HepG2 (cell line): ENCODE data around the gene LRRC3C. TPM values are rescaled to one million over a fixed set of nuclear protein-coding genes. Genes with fewer than 3 reads are reported as not detected.
A peak's percentile ranks its signal among the peaks of the same experiment; 100 is the strongest.

ENCODE experiments used
- ETV5 ChIP-seq: IDR thresholded peaks from 2 replicates; pipeline ENCODE4 v1.6.1; 2018; ENCODE audit warnings: missing biosample characterization, missing genetic modification reagents, inconsistent platforms, borderline replicate concordance
- FOSL1 ChIP-seq: sonication (generic); formaldehyde crosslinking; IDR thresholded peaks from 2 replicates; pipeline ENCODE4 v1.9.0; 2021; ENCODE audit warnings: missing genetic modification reagents, borderline replicate concordance
- FOXK1 ChIP-seq: sonication (generic); formaldehyde crosslinking; IDR thresholded peaks from 2 replicates; pipeline ENCODE4 v1.4.0; 2020; ENCODE audit warnings: low read depth, missing genetic modification reagents, borderline replicate concordance
- HIVEP1 ChIP-seq: sonication (generic); formaldehyde crosslinking; IDR thresholded peaks from 2 replicates; pipeline ENCODE4 v1.4.0; 2020; ENCODE audit warnings: mild to moderate bottlenecking, missing genetic modification reagents
- MIER2 ChIP-seq: IDR thresholded peaks from 2 replicates; pipeline ENCODE4 v1.6.1; 2016; ENCODE audit warnings: missing biosample characterization, missing genetic modification reagents
- NFKBIZ ChIP-seq: IDR thresholded peaks from 2 replicates; pipeline ENCODE4 v1.6.1; 2018; ENCODE audit warnings: missing genetic modification reagents, missing compliant biosample characterization
- POLR2AphosphoS5 ChIP-seq: IDR thresholded peaks from 2 replicates; pipeline ENCODE4 v1.6.1; 2012; ENCODE audit warnings: low read depth, low read length
- RXRB ChIP-seq: IDR thresholded peaks from 2 replicates; pipeline ENCODE4 v1.6.1; 2016; ENCODE audit warnings: borderline replicate concordance, missing genetic modification reagents, missing compliant biosample characterization
- ZFP37 ChIP-seq: sonication (generic); formaldehyde crosslinking; IDR thresholded peaks from 2 replicates; pipeline ENCODE4 v1.4.0; 2020; ENCODE audit warnings: missing genetic modification reagents, borderline replicate concordance
- ZKSCAN8 ChIP-seq: IDR thresholded peaks from 2 replicates; pipeline ENCODE4 v1.6.1; 2016; ENCODE audit warnings: borderline replicate concordance, missing genetic modification reagents, missing compliant biosample characterization
- ZNF235 ChIP-seq: sonication (generic); formaldehyde crosslinking; IDR thresholded peaks from 2 replicates; pipeline ENCODE4 v1.8.1; 2023; ENCODE audit warnings: mild to moderate bottlenecking, missing genetic modification reagents, borderline replicate concordance
- ZNF841 ChIP-seq: sonication (generic); formaldehyde crosslinking; IDR thresholded peaks from 2 replicates; pipeline ENCODE4 v1.8.1; 2023; ENCODE audit warnings: missing genetic modification reagents, borderline replicate concordance
- polyA plus RNA-seq, 8 experiments: library from polyadenylated mRNA; depleted of rRNA in 3 of 8; stranded (reverse) in 7 of 8; unstranded in 1 of 8; fragments of >200 nt; fragmentation: Illumina TruSeq in 4 of 8; extraction: Trizol in 4 of 8; gene quantifications; 2 replicates each; pipeline versions ENCODE4 v1.2.1 to v1.2.3, GENCODE V29; 2011 to 2016; ENCODE audit warnings: low read depth in 4 of 8, missing spikeins in 1 of 8, mixed read lengths in 1 of 8; ENCODE audit not compliant: insufficient read depth in 1 of 8
- total RNA-seq, 5 experiments: library from RNA; depleted of rRNA; stranded (reverse); fragments of >200 nt; fragmentation: Illumina TruSeq; extraction: Trizol; gene quantifications; 2 replicates each; pipeline ENCODE4 v1.2.3, GENCODE V29; 2016; ENCODE audit warnings: low read depth in 1 of 5
- TF ChIP-seq, protein P1 (sequence below): sonication (generic); formaldehyde crosslinking; IDR thresholded peaks from 2 replicates; pipeline ENCODE4 v1.4.0; 2020; ENCODE audit warnings: missing genetic modification reagents
- TF ChIP-seq, protein P2 (sequence below), 2 experiments: sonication (generic) in 1 of 2; formaldehyde crosslinking in 1 of 2; IDR thresholded peaks; 2 replicates each; pipeline versions ENCODE4 v1.6.1 to v1.9.0; 2014 to 2022; ENCODE audit warnings: antibody characterized with exemption in 1 of 2, borderline replicate concordance in 1 of 2, inconsistent platforms in 1 of 2, low read depth in 1 of 2, missing genetic modification reagents in 1 of 2
- TF ChIP-seq, protein P3 (sequence below): sonication (generic); formaldehyde crosslinking; IDR thresholded peaks from 2 replicates; pipeline ENCODE4 v1.5.1; 2020; ENCODE audit warnings: missing genetic modification reagents, mild to moderate bottlenecking, borderline replicate concordance

The LRRC3C gene
- total and polyA plus RNA-seq, 2 of the 13 experiments (the other 11 are each of a cell fraction or from before 2014, with no cell fraction given), result 0.17 TPM; not detected in 1

DNA sequence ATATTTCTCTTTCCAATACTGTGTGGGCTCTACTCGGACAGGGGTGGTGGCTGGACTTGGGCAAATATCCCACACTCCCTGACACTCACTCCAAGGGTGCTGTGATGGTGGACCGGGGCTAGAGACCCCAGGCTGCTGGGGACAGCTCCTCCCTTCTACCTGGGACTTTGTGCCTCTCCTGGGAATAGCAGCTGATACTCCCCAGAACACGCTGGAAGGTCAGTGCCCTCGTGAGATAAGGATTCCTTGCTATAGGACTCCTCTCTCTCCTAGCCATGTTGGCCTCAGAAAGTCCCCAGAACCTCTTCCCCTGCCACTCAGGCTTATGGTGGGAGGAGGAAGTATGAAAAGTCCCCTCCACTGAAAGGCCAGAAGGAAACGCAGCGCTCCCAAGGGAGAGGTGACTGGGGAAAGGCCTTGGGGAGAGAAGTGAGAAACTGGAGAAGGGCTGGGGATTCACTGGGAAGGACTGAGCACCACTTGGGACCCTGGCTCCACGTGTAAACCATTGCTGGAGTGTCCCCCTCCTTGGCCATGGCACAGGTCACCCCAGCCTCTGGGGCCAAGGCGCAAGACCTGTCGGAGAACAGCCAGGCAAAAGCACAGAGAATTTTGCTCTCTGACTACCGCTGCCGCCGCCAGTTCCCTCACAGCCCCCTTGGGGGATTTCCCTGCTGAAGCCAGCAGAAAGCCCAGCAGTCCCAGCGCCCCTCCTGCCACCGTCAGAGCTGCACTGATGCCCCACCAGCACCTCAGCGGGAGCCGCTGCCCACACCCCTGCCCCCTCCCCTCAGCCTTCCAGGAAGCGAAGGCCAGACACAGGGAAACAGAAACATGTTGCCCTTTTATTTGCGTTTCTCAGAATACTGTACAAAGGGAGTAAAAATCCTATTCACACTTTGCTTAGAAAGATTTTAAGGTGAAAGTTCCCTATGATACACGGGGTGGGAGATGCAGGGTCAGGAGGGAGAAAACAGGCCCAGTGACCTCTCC is 7.0 kb upstream of the LRRC3C start (continued):
- no peak for TF ChIP-seq ETV5 (CRISPR knock-in tag)
- TF ChIP-seq, protein P1, sequence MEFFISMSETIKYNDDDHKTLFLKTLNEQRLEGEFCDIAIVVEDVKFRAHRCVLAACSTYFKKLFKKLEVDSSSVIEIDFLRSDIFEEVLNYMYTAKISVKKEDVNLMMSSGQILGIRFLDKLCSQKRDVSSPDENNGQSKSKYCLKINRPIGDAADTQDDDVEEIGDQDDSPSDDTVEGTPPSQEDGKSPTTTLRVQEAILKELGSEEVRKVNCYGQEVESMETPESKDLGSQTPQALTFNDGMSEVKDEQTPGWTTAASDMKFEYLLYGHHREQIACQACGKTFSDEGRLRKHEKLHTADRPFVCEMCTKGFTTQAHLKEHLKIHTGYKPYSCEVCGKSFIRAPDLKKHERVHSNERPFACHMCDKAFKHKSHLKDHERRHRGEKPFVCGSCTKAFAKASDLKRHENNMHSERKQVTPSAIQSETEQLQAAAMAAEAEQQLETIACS (CRISPR knock-in tag), result no peak
- TF ChIP-seq NFKBIZ (CRISPR knock-in tag), result no peak
- no peak for TF ChIP-seq FOSL1
- TF ChIP-seq POLR2AphosphoS5, result peak; percentile 55
- TF ChIP-seq, protein P2, sequence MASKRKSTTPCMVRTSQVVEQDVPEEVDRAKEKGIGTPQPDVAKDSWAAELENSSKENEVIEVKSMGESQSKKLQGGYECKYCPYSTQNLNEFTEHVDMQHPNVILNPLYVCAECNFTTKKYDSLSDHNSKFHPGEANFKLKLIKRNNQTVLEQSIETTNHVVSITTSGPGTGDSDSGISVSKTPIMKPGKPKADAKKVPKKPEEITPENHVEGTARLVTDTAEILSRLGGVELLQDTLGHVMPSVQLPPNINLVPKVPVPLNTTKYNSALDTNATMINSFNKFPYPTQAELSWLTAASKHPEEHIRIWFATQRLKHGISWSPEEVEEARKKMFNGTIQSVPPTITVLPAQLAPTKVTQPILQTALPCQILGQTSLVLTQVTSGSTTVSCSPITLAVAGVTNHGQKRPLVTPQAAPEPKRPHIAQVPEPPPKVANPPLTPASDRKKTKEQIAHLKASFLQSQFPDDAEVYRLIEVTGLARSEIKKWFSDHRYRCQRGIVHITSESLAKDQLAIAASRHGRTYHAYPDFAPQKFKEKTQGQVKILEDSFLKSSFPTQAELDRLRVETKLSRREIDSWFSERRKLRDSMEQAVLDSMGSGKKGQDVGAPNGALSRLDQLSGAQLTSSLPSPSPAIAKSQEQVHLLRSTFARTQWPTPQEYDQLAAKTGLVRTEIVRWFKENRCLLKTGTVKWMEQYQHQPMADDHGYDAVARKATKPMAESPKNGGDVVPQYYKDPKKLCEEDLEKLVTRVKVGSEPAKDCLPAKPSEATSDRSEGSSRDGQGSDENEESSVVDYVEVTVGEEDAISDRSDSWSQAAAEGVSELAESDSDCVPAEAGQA (IDR thresholded peaks at IDR 0.05; ENCODE audit: low read depth), result 0 out of 2 replicates have a peak, but pooled peaks have one; percentile 25
- TF ChIP-seq, protein P2 (CRISPR knock-in tag; IDR thresholded peaks at IDR 0.05; ENCODE audit: borderline replicate concordance), result no peak
- TF ChIP-seq FOXK1 (CRISPR knock-in tag), result no peak
- 0 out of 2 replicates have a peak, but pooled peaks have one; percentile 29 for TF ChIP-seq HIVEP1 (CRISPR knock-in tag)
- TF ChIP-seq MIER2 (CRISPR knock-in tag), result no peak
- no peak for TF ChIP-seq ZKSCAN8 (CRISPR knock-in tag)
- TF ChIP-seq RXRB (CRISPR knock-in tag), result peak; percentile 55; the same call in 1 of the 2 replicates
- TF ChIP-seq, protein P3, sequence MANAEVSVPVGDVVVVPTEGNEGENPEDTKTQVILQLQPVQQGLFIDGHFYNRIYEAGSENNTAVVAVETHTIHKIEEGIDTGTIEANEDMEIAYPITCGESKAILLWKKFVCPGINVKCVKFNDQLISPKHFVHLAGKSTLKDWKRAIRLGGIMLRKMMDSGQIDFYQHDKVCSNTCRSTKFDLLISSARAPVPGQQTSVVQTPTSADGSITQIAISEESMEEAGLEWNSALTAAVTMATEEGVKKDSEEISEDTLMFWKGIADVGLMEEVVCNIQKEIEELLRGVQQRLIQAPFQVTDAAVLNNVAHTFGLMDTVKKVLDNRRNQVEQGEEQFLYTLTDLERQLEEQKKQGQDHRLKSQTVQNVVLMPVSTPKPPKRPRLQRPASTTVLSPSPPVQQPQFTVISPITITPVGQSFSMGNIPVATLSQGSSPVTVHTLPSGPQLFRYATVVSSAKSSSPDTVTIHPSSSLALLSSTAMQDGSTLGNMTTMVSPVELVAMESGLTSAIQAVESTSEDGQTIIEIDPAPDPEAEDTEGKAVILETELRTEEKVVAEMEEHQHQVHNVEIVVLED (CRISPR knock-in tag), result peak; percentile 22; the same call in 1 of the 2 replicates
- 0 out of 2 replicates have a peak, but pooled peaks have one; percentile 26 for TF ChIP-seq ZFP37
- no peak for TF ChIP-seq ZNF235 (CRISPR knock-in tag)
- TF ChIP-seq ZNF841 (CRISPR knock-in tag), result no peak
